WERI-Rb-1 (cell line): Measurements from ENCODE around the gene BCL2.

Source experiments
- DNase-seq: peaks from one replicate; pipeline ENCODE4 v3.0.0-alpha.2; 2020
- H3K27ac ChIP-seq: fragments of 250-450 bp; sonication (Bioruptor Pico); 2 replicates; pipeline ENCODE4 v1.5.1; 2020; ENCODE audit warnings: mild to moderate bottlenecking, moderate library complexity
- H3K27me3 ChIP-seq: fragments of 250-450 bp; sonication (Bioruptor Pico); 2 replicates; pipeline ENCODE4 v1.5.1; 2021; ENCODE audit warnings: mild to moderate bottlenecking, low read depth, moderate library complexity; ENCODE audit not compliant: insufficient read depth, severe bottlenecking
- H3K36me3 ChIP-seq: fragments of 250-450 bp; sonication (Bioruptor Pico); 2 replicates; pipeline ENCODE4 v1.5.1; 2020; ENCODE audit warnings: mild to moderate bottlenecking, moderate library complexity
- H3K4me3 ChIP-seq: 2 replicates; pipeline ENCODE4 v1.5.1; 2011; ENCODE audit warnings: low read depth, mild to moderate bottlenecking, control low read depth, low read length
- H3K9me3 ChIP-seq: fragments of 250-450 bp; sonication (Bioruptor Pico); 2 replicates; pipeline ENCODE4 v1.5.1; 2021; ENCODE audit warnings: mild to moderate bottlenecking, moderate library complexity; ENCODE audit not compliant: severe bottlenecking
- TF ChIP-seq, protein P1 (sequence below): IDR thresholded peaks from 2 replicates; pipeline ENCODE4 v1.5.1; 2011; ENCODE audit warnings: low read depth, mild to moderate bottlenecking, control low read depth, inconsistent platforms, low read length

BCL2 gene

DNA sequence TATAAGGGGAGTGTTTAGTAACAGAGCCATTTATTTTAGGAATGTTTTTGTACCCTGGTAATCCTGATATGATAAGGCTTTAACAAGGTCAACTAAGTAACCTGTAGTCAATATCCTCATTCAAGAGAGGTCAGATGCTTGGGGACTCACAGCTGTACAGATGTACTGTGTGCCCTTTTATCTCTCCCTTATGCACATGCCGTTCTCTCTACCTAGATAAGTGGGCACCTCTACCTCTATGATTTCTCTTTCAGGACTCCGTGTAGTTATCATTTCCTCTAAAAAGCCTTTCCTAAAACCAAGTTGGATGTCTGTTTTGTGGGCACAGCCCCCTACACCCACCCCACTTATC lies 132.4 kb downstream of the BCL2 start:
- H3K4me3 ChIP-seq: no peak overlapping the region
- no peaks in the 10 kb centered on the region for H3K27me3 ChIP-seq
- H3K9me3 ChIP-seq: no peaks in the 10 kb centered on the region
- TF ChIP-seq, protein P1, sequence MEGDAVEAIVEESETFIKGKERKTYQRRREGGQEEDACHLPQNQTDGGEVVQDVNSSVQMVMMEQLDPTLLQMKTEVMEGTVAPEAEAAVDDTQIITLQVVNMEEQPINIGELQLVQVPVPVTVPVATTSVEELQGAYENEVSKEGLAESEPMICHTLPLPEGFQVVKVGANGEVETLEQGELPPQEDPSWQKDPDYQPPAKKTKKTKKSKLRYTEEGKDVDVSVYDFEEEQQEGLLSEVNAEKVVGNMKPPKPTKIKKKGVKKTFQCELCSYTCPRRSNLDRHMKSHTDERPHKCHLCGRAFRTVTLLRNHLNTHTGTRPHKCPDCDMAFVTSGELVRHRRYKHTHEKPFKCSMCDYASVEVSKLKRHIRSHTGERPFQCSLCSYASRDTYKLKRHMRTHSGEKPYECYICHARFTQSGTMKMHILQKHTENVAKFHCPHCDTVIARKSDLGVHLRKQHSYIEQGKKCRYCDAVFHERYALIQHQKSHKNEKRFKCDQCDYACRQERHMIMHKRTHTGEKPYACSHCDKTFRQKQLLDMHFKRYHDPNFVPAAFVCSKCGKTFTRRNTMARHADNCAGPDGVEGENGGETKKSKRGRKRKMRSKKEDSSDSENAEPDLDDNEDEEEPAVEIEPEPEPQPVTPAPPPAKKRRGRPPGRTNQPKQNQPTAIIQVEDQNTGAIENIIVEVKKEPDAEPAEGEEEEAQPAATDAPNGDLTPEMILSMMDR: no peak
- H3K27ac ChIP-seq: no peak overlapping the region
- DNase-seq: no peak
- no peaks in the 10 kb centered on the region for H3K36me3 ChIP-seq

GRCh38 chr18:63186520-63187222 lies 132.9 kb downstream of the BCL2 start:
- no peaks in the 10 kb centered on the region for H3K9me3 ChIP-seq
- no peak overlapping the region for H3K4me3 ChIP-seq
- H3K27me3 ChIP-seq: no peaks in the 10 kb centered on the region
- TF ChIP-seq, protein P1: no peak
- H3K27ac ChIP-seq: no peak overlapping the region
- H3K36me3 ChIP-seq: no peaks in the 10 kb centered on the region
- DNase-seq: no peak

- Histone ChIP-seq H3K36me3 (no peaks in the 10 kb centered on the region), H3K27me3 (no peaks in the 10 kb centered on the region), H3K9me3 (no peaks in the 10 kb centered on the region), H3K4me3 (no peak overlapping the region), H3K27ac (no peak overlapping the region)
- TF ChIP-seq, protein P1: no peak
- no peak for DNase-seq
These were observed 133.6 kb downstream of the BCL2 start for GRCh38 chr18:63185984-63186383.

DNA sequence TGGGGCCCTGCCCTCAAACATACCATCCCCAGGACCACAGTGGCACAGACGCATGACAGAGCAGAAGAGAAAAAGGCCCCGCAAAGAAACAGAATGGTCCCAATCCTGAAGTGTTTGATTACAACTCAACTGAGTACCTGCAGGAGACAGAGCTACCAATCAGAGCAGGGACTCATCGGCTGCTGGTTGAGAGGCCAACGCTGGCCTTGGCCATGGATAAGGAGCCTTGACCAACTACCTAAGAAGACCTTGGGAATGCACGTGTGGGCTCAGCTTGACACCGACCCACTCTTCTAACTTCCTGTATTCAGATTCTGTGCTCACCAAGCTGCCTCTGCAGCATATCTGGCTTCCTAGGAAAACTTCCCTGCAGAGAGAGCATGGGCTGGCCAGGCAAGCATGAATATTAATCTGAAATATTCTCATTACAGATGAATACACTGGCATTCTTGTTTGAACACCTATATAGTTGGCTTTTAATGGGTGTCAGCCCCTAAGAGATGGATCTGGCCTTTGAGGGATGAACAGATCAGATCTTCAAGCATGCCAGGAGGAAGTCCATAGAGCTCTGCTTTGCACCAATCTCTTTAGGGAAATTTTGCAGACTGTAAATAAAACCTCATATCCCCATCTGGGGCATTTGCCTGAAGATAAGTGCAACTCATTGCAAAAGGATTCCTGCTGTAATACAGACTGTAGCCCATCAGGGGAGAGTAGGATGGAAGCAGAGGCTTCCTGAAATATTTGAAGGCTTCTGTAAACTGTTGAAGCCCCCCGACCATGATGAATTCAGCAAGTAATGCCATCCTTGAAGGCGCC lies 135.4 kb downstream of the BCL2 start:
- no peak overlapping the region for H3K27ac ChIP-seq

GRCh38 chr18:63183378-63183777 lies 136.2 kb downstream of the BCL2 start:
- Histone ChIP-seq H3K36me3 (no peaks in the 10 kb centered on the region; the same call in 1 of the 2 replicates), H3K9me3 (no peaks in the 10 kb centered on the region), H3K27me3 (no peaks in the 10 kb centered on the region), H3K27ac (no peak overlapping the region), H3K4me3 (no peak overlapping the region)
- TF ChIP-seq, protein P1: no peak
- no peak for DNase-seq

More for the DNA sequence above, 135.4 kb downstream of the BCL2 start:
- H3K27me3 ChIP-seq: no peaks in the 10 kb centered on the region
- no peak overlapping the region for H3K4me3 ChIP-seq
- H3K36me3 ChIP-seq: no peaks in the 10 kb centered on the region; the same call in 1 of the 2 replicates
- no peaks in the 10 kb centered on the region for H3K9me3 ChIP-seq
- no peak for DNase-seq
- TF ChIP-seq, protein P1: no peak
